Gastroesophageal sphincter (tissue), 2 donors: ENCODE measurements around the gene LIMS2.

Experiments
- POLR2A ChIP-seq, 2 donors: fragments of 450-650 bp; IDR thresholded peaks; one replicate each; pipeline ENCODE4 v1.6.1; 2017; ENCODE audit warnings: antibody characterized with exemption in 2 of 2, mild to moderate bottlenecking in 2 of 2, moderate library complexity in 1 of 2
- POLR2AphosphoS5 ChIP-seq: sonication (generic); formaldehyde crosslinking; IDR thresholded peaks from one replicate; pipeline ENCODE4 v1.6.1; 2017; ENCODE audit warnings: antibody characterized with exemption

- TF ChIP-seq POLR2AphosphoS5 = no peak
- TF ChIP-seq POLR2A (IDR thresholded peaks at IDR 0.05) = no peak
Observed at GRCh38 chr2:127683056-127683455, 7.7 kb upstream of the LIMS2 start.
